Measurements from ENCODE around the gene LHFPL5. TPM values are rescaled to one million over a fixed set of nuclear protein-coding genes. Genes with fewer than 3 reads are reported as not detected.

The LHFPL5 gene
- total RNA-seq, 1 donor from 2014 or later, result not detected

DNA sequence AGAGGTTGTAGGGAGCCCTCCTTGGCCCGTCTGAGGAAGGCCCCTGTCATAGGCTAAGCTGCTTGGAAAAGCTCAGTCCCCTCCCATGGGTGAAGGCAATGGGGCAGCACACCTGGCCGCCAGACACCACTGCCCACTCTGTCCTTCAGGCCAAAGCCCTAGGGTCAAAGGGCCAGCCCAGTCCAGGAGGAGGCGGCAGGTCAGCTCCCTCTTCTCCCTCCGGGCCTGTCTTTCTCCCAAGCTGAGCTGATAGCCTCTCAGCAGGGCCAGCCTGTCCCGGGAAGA, 33.9 kb upstream of the LHFPL5 start:
- no peaks in the 10 kb centered on the region for H3K36me3 ChIP-seq
- DNase-seq, result peak; percentile 52
- ATAC-seq, result peak; percentile 14

DNA sequence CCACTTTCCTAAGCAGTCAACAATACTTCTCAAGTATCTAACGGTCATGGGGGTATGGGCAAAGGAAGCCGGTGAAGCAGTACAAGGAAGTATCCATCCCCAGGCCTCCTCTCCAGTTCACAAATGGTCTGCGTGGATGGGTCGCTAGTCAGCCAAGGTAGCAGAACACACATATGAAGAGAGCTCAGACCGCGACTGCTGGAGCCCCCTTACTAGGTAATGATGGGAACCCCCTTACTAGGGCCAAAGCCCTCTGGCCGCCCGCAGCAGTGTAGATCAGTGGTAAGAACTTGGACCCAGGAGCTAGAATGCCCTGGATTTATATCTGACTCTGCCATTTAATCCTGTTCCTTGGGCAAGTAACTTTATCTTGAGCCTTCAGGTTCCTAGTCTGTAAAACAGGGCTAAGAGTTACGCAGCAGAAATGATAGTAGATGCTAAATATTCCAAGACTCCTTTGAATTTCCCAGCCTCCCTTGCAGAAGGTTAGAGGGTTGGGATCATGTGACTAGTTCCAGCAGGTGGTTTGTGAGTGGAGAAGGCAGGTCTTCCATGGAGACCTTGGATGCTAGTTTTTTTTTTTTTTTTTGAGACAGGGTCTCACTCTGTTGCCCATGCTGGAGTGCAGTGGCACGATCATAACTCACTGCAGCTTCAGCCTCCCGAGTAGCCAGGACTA, 30.9 kb upstream of the LHFPL5 start:
- intact Hi-C loops (cut with DNase I), result no loop called here
- Histone ChIP-seq H3K27ac (no peak overlapping the region), H3K9me3 (no peaks in the 10 kb centered on the region), H3K4me1 (peaks cover 7% of the 10 kb centered on the region), H3K36me3 (no peaks in the 10 kb centered on the region), H3K4me3 (no peak overlapping the region), H3K27me3 (peaks cover 29% of the 10 kb centered on the region)
- no peak for DNase-seq
- TF ChIP-seq, protein P1, sequence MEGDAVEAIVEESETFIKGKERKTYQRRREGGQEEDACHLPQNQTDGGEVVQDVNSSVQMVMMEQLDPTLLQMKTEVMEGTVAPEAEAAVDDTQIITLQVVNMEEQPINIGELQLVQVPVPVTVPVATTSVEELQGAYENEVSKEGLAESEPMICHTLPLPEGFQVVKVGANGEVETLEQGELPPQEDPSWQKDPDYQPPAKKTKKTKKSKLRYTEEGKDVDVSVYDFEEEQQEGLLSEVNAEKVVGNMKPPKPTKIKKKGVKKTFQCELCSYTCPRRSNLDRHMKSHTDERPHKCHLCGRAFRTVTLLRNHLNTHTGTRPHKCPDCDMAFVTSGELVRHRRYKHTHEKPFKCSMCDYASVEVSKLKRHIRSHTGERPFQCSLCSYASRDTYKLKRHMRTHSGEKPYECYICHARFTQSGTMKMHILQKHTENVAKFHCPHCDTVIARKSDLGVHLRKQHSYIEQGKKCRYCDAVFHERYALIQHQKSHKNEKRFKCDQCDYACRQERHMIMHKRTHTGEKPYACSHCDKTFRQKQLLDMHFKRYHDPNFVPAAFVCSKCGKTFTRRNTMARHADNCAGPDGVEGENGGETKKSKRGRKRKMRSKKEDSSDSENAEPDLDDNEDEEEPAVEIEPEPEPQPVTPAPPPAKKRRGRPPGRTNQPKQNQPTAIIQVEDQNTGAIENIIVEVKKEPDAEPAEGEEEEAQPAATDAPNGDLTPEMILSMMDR (IDR thresholded peaks at IDR 0.05), result no peak
- no peak for ATAC-seq

More for the DNA sequence above, 33.9 kb upstream of the LHFPL5 start:
- intact Hi-C loops (cut with DNase I), result no loop called here
- Histone ChIP-seq H3K27me3 (peaks cover 24% of the 10 kb centered on the region), H3K27ac (no peak overlapping the region), H3K9me3 (no peaks in the 10 kb centered on the region), H3K4me1 (peaks cover 2% of the 10 kb centered on the region), H3K4me3 (no peak overlapping the region)
- TF ChIP-seq, protein P1 (IDR thresholded peaks at IDR 0.05), result no peak

DNA sequence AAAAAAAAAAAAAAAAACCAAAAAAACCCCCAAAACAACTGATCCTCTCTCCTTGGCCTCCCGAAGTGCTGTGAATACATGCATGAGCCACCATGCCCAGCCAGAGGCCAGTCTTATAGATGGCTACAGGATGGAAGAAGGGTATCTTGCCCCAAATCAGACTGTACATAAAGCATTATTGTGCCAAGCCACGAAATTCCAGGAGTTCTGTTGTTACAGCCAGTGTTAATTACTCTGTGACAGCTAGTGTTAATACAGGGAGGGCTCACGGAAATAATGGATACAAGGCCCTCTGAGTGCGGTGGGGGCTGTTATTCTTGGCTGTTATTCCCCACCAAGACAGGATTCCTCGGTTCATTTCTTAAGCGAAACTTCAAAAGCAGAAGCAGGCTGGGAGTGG, 30.1 kb upstream of the LHFPL5 start:
- Histone ChIP-seq H3K4me3 (no peak overlapping the region), H3K9me3 (no peaks in the 10 kb centered on the region), H3K27me3 (peaks cover 29% of the 10 kb centered on the region), H3K27ac (no peak overlapping the region), H3K4me1 (peaks cover 7% of the 10 kb centered on the region), H3K36me3 (no peaks in the 10 kb centered on the region)
- intact Hi-C loops (cut with DNase I), result no loop called here
- DNase-seq (no peak), ATAC-seq (no peak)
- TF ChIP-seq, protein P1 (IDR thresholded peaks at IDR 0.05), result no peak

DNA sequence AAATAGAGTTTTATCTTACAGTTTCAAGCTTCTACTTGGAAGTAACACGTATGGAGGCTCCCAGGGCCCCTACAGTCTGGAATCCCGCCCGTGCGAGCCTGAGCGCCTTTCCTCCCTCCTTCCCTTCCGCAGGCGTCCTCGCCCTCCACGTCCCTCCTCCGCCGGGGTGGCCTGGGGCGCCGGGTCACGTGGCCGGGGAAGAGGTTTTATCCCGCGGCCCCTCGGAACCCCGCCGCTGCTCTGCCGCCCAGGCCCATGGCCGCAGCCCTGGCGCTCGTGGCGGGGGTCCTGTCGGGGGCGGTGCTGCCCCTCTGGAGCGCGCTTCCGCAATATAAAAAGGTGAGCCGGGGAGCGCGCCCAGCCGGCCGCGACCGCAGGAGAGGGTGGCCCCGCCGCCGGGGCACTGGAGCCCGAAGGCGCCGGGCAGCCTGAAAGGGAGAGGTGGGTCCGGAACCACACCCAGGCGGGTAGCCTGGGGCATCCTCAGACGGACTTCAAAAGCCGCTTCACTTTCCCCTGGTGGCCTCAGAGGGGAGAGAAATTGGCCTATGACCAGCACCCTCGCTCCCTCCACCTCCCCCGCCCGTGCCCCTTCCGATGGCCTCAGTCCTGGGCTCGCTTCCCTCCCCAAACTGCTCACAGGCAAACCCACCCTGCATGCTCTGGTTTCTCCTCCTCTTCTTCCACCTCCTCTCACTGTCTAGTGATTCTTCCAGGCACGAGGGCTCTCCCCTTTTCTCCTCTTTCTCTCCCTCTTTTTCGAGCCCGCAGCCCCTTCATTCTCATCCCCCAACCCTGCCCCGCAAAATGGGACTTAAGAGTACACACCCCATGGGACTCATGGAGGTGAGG, 28.6 kb upstream of the LHFPL5 start, which contains the start of gene CLPSL2:
TSS of gene CLPSL2 (plus strand) at position 235 of the 852 bp plus-strand sequence. CDS start at position 256, 21 bp downstream.
- intact Hi-C loops (cut with DNase I), result no loop called here
- peaks cover 7% of the 10 kb centered on the region for H3K4me1 ChIP-seq
- TF ChIP-seq, protein P1 (IDR thresholded peaks at IDR 0.05), result no peak
- H3K27ac ChIP-seq, result no peak within 1 kb of the TSS
- no peaks in the 10 kb centered on the region for H3K9me3 ChIP-seq
- no peaks in the 10 kb centered on the region for H3K36me3 ChIP-seq
- peak; percentile 52 for ATAC-seq
- H3K4me3 ChIP-seq, result peak within 1 kb of the TSS; percentile 48
- H3K27me3 ChIP-seq, result peaks cover 29% of the 10 kb centered on the region
- DNase-seq, result peak; percentile 67

DNA sequence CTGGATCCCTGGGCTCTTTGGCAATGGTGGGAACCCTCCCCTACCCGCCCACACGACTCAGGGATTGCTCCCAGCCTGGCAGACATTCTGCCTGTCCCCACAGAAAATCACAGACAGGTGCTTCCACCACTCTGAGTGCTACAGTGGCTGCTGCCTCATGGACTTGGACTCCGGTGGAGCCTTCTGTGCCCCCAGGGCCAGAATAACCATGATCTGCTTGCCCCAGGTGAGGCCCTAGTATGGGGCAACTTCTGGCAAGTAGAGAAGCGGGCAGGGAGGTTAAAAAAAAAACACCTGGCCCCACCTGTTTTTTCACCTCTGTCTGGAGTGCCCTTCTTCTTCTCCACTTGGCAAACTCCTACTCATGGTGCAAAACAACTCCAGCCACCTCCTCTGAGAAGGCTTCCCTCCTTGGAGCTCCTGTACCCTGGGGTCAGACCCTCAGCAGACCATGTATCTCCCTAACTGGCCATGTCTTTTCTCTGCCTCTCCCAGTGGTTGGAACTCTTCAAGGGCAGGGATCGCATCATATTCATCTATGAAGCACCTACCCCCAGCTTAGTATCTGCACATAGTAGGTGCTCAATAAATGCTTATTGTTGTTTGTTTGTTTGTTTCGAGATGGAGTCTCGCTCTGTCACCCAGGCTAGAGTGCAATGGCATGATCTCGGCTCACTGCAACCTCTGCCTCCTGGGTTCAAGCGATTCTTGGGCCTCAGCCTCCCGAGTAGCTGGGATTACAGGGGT, 27.6 kb upstream of the LHFPL5 start:
- H3K27ac ChIP-seq, result no peak overlapping the region
- peak; percentile 41 for DNase-seq
- peaks cover 29% of the 10 kb centered on the region for H3K27me3 ChIP-seq
- no peak for ATAC-seq
- no peaks in the 10 kb centered on the region for H3K9me3 ChIP-seq
- TF ChIP-seq, protein P1 (IDR thresholded peaks at IDR 0.05), result no peak
- H3K4me1 ChIP-seq, result peaks cover 7% of the 10 kb centered on the region
- no peaks in the 10 kb centered on the region for H3K36me3 ChIP-seq
- H3K4me3 ChIP-seq, result no peak overlapping the region
- intact Hi-C loops (cut with DNase I), result no loop called here

Data from upper lobe of right lung (tissue), 1 donor.